GM12872 (cell line): ENCODE results near the gene EIF3L.

Experiments
- CTCF ChIP-seq: IDR thresholded peaks from 3 replicates; pipeline ENCODE4 v1.5.1; 2011; ENCODE audit warnings: low read depth, mild to moderate bottlenecking, low read length, moderate library complexity; ENCODE audit not compliant: insufficient read depth

The EIF3L gene

GRCh38 chr22:37870273-37870672 lies 21.1 kb downstream of the EIF3L start:
- no peak for TF ChIP-seq CTCF

- TF ChIP-seq CTCF, result no peak
Observed at GRCh38 chr22:37880668-37881440, 31.6 kb downstream of the EIF3L start.

GRCh38 chr22:37884420-37884819 lies 35.2 kb downstream of the EIF3L start:
- no peak for TF ChIP-seq CTCF

GRCh38 chr22:37887584-37888378 lies 38.6 kb downstream of the EIF3L start:
- TF ChIP-seq CTCF, result no peak; the same call in 2 of the 3 replicates

GRCh38 chr22:37891926-37892325 lies 42.7 kb downstream of the EIF3L start:
- no peak for TF ChIP-seq CTCF

DNA sequence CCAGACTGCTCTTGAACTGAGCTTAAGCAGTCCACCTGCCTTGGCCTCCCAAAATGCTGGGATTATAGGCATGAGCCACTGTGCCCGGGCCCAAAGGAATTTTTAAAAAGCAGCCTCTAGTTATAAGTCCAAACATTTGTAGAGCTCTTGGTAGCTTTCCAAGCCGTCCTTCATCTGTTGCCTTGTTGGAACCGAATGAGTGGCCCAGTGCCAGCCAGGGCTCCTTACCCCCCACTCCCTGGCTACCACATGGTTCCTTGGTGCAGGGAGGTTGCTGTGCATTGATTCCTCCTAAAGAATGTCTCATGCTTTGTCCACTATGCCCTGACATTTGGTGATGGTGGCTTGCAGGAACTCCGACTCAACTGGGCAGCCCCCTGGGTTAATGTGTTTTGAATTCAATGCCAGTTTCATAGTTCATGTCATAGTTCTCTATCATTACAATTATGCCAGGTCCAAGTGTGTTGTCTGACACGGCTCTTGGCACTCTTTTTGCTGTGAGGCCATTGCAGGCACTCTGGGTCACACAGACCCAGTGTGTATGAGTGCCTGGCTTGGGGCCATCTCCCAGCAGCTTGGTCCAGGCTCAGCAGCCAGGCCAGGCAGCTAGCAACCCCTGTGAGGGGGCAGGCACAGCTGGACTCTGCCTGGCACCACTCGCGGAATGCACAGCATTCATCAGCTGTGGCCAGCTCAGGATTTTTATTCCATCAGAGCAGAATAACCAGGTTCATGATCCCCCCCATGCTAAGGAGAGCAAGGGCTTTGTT lies 43.5 kb downstream of the EIF3L start:
- TF ChIP-seq CTCF, result no peak

- TF ChIP-seq CTCF, result no peak
Observed at GRCh38 chr22:37893583-37893983, 44.4 kb downstream of the EIF3L start.
